IPS-18c (cell line): ENCODE measurements around the gene TMEM11.

Source experiments
- H3K4me3 ChIP-seq: 2 replicates; pipeline ENCODE4 v1.7.0; 2013; ENCODE audit warnings: low read depth, mild to moderate bottlenecking, low read length, moderate library complexity; ENCODE audit not compliant: insufficient read depth
- H3K9me3 ChIP-seq: one replicate; pipeline ENCODE4 v1.6.1; 2013; ENCODE audit warnings: mild to moderate bottlenecking, low read length, moderate library complexity; ENCODE audit not compliant: control insufficient read depth, insufficient read depth

TMEM11 gene

GRCh38 chr17:21157586-21158370 lies 56.2 kb downstream of the TMEM11 start:
- H3K4me3 ChIP-seq: no peak overlapping the region
- H3K9me3 ChIP-seq: no peaks in the 10 kb centered on the region

GRCh38 chr17:21152731-21153130 lies 61.2 kb downstream of the TMEM11 start:
- Histone ChIP-seq H3K4me3 (no peak overlapping the region), H3K9me3 (no peaks in the 10 kb centered on the region)

- no peaks in the 10 kb centered on the region for H3K9me3 ChIP-seq
Measured at GRCh38 chr17:21149621-21150020, 64.3 kb downstream of the TMEM11 start.

More at GRCh38 chr17:21149621-21150020, 64.3 kb downstream of the TMEM11 start:
- no peak overlapping the region for H3K4me3 ChIP-seq
